ENCODE measurements around the gene CABLES1.

DNA sequence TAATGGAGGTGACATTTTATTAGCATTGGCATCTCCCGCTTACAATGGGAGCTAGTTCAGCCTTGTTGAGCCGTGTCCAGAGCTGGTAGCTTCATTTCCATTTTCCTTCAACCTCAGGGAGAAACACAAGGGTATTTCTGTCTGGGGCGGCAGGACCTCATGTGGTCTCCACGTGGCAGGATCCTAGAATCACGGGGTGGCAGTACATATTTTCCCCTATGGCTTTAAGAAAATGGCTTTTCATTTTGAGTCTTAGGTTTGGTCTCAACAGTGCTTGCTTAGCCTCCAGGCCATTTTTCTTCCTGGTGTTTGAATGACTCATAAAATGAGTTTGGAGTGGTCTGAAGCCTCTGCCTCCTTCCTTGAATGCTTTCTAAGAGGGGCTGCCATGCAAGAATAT lies 20.3 kb downstream of the CABLES1 start:
- TF ChIP-seq E2F6 (IDR thresholded peaks at IDR 0.05) (no peak), ZNF274 (IDR thresholded peaks at IDR 0.05; ENCODE audit: borderline replicate concordance, extremely low read depth, low read length) (no peak), TAF7 (optimal IDR thresholded peaks at IDR 0.05; ENCODE audit: borderline replicate concordance, low read depth, low read length) (no peak)
